H54 (cell line): Measurements from ENCODE around the gene TADA1.

Source experiments
- DNase-seq: peaks from one replicate; pipeline ENCODE4 v3.0.0; 2011; ENCODE audit warnings: low spot score, mixed read lengths; ENCODE audit not compliant: insufficient read length
- FAIRE-seq: peaks from 3 replicates; lab custom pipeline; 2011; peaks lifted over from hg19 to GRCh38; lab: Jason Lieb, UNC
- POLR2A ChIP-seq: IDR thresholded peaks from 2 replicates; pipeline ENCODE4 v1.6.1; 2011; ENCODE audit warnings: low read depth, mild to moderate bottlenecking, low read length

Gene TADA1, protein sequence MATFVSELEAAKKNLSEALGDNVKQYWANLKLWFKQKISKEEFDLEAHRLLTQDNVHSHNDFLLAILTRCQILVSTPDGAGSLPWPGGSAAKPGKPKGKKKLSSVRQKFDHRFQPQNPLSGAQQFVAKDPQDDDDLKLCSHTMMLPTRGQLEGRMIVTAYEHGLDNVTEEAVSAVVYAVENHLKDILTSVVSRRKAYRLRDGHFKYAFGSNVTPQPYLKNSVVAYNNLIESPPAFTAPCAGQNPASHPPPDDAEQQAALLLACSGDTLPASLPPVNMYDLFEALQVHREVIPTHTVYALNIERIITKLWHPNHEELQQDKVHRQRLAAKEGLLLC

GRCh38 chr1:166875734-166876539 is at the start of gene TADA1:
Gene TADA1 (minus strand): TSS chr1:166876264. CDS start chr1:166876233, 31 bp downstream.
- peak; percentile 87 for FAIRE-seq
- TF ChIP-seq POLR2A = peak; percentile 70
- peak; percentile 84 for DNase-seq

GRCh38 chr1:166924823-166925541 is 48.9 kb upstream of the TADA1 start:
- FAIRE-seq = no peak
- no peak for TF ChIP-seq POLR2A
- no peak for DNase-seq

DNA sequence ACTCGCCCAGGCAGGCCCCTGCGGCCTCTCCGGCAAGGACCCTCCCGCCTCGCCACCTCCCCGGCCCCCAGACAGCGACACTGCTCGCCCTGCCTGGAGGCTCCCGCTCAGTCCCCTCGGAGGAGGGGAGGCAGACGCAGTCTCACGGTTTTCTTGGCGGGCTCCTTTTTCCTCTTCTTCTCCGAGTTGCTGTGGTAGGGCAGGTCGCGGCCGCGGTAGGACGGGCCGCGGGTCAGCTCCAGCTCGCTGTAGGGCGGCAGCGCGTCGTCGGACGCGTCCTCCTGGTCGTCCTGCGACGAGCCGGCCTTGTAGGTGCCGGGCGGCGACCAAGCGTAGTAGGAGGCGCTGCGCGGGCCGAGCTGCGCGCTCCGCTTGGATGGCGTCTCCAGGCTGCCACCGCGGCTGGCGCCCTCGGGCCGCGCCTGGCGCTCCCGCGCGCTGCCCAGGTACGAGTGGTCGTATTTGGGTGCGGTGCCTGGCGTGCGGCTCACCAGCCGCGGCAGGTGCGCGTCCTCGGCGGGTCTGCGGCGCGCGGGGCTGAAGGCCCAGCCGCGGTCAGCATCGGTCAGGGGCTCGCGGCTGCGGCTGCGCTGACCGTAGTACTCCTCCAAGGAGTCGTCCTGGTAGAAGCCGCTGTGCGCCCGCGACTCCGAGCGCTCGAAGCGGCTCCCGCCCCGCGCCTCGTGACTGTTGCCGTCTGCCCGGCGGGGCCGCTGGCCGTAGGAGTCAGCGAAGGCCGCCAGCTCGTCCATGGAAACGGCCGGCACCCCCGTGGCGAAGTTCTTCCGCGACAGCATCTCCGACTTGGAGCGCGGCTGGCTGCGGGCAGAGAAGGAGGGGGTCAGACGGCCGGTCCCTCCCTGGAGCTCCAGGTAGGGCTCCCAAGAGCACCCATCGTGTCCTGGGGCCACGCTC is 44.8 kb upstream of the TADA1 start:
- TF ChIP-seq POLR2A = no peak
- FAIRE-seq = no peak
- DNase-seq = no peak

DNA sequence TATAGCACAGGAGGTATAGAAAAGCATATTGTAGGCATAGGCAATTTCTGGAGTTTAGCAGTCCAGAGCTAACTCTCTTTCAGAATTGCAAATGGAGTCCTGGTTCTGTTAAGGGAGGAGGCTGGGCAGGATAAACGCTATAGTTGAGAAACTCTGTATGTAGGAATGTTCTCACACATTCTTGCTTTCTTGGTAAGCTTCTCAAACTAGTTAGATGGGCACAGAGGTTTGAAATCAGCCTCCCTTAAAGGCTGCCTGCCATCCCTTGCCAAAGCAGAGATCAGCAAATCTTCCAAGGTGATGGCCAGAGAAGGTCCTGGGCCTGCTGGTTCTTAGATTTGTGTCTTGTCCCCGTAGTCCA is 42.9 kb upstream of the TADA1 start:
- DNase-seq = no peak
- FAIRE-seq = no peak
- no peak for TF ChIP-seq POLR2A

DNA sequence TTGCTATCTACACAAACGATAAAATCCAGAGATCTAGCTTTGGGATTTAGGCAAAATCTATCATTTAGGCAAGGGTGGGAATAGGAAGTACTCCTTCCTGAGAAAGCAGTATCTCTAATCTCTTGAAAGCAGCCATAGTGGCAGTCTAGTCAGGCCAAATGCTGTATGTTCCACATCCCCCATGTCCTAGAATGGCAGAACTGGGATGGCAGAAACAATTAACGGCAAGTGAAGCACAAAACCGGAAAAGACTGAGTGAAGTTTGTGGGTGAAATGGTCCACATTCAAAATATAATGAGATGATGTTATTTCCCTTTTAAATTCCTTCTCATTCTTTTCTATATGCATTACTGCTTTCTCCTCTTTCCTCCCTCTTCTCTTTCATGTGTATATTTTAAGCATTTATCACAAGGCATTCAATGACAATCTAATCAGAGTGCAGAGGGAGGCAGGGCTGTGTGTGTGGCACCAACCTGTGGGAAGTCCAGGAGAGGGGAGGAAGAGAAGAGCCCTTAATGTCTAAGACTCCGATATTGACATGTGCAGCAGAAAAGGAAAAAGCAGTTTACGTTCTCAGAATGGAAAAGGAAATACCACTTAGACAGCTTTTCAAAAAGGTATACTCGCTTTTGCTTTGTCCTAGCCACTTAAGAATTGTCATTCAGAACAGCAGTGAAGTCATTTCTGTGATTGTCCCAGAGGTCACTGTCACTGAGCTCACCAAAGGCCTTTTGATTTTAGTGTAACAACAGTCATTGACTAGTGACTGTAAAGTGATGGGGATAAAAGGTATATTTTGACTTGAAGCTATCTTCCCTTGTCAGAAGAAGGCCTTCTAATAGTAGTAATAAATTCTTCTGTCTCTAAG is 42.3 kb upstream of the TADA1 start:
- no peak for TF ChIP-seq POLR2A
- DNase-seq (no peak), FAIRE-seq (no peak)

DNA sequence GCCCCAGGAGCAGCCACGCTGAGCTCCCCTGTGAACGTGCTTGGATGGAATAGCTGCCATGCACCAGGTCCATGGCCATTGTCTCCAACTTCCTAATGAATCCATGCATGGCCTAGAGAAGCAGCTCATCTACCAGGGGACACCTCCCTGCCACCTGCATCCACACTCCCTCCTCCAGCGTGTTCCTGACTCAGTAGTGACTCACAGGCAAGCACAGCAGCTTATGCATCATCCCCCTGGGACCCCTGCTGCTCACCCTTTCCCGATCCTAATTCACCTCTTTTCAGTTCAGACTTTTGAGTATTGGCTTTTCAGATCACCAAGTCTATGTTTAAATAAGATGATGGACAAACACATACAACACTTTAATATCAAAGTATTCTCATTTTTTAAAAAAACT is 39.9 kb upstream of the TADA1 start:
- FAIRE-seq = peak; percentile 97
- DNase-seq = peak; percentile 85
- TF ChIP-seq POLR2A = no peak

GRCh38 chr1:166915042-166915441 is 39.0 kb upstream of the TADA1 start:
- DNase-seq = no peak
- TF ChIP-seq POLR2A = no peak
- no peak for FAIRE-seq

DNA sequence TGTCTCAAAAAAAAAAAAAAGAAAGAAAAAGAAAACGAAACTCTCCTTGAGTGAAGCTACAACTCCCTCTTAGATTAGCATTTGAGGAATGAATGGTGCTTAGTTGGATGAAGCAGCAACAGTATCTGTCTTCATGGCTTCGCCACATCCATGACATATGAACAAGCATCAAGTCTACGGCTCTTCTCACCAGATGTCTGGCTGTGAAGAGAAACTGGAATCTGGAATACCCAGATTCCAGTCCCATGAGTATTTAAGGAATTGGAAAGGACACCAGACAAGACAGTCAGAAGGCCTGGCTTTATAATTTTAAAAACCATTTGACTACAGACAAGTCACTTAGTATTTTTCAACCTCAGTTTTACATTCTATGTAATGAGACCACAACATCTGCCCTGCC is 38.0 kb upstream of the TADA1 start:
- no peak for TF ChIP-seq POLR2A
- FAIRE-seq = no peak

GRCh38 chr1:166911624-166912023 is 35.6 kb upstream of the TADA1 start:
- DNase-seq (no peak), FAIRE-seq (no peak)
- no peak for TF ChIP-seq POLR2A

More for the DNA sequence above, 38.0 kb upstream of the TADA1 start:
- DNase-seq = no peak

- FAIRE-seq (peak; percentile 94), DNase-seq (peak; percentile 52)
- TF ChIP-seq POLR2A = no peak
Measured at GRCh38 chr1:166910396-166910994, 34.4 kb upstream of the TADA1 start.

GRCh38 chr1:166908942-166909341 is 32.9 kb upstream of the TADA1 start:
- TF ChIP-seq POLR2A = no peak
- DNase-seq (no peak), FAIRE-seq (no peak)

- DNase-seq (no peak), FAIRE-seq (no peak)
- no peak for TF ChIP-seq POLR2A
Measured at GRCh38 chr1:166907763-166908162, 31.7 kb upstream of the TADA1 start.

DNA sequence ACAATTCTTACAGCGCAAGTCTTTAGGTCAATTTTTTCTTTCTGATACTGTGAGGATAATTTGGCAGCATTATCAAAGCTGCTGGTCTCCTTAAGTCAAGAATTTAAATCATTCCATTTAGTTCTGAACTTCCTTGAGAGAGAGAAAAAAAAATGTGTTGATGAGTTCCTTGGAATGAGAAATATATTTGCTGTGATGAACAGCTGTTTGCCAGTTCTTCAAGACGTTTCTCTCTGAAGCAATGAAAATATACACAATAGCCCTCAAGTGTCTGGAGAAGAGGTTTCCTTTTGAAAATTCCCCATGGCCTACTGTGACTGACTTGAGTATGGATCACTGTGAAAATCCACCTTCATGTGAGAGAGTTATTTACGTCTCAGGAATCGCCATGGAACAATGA is 31.0 kb upstream of the TADA1 start:
- DNase-seq (no peak), FAIRE-seq (no peak)
- TF ChIP-seq POLR2A = no peak
